ENCODE measurements around the gene SNRK. TPM values are rescaled to one million over a fixed set of nuclear protein-coding genes. Genes with fewer than 3 reads are reported as not detected.

The SNRK gene
- total RNA-seq, 6 experiments from 2014 or later, result 14.0 to 26.2 (median 15.3) TPM

DNA sequence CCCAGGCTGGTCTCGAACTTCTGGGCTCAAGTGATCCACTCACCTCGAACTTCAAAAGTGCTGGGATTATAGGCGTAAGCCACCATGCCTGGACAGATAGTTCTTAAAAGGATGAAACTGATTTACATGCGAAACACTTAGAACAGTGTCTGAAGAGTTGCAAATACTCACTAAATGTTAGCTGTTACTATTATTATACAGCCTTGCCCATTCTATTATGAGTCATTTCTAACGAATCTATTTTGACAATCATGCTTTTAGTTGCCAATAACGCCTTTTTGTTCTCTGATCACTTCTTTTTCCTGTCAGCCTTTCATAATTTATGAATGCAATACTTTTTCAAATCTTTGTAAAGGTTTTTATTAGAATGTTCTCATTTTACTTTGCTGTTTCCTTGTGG is 112.7 kb downstream of the SNRK start:
- no peak for DNase-seq
- no peaks in the 10 kb centered on the region for H3K36me3 ChIP-seq
- WGBS (ENCODE audit: insufficient coverage, low coverage, low lambda C conversion rate, missing lambda C conversion rate), result 90% methylated on average over 4 of the region's 6 CpGs
- H3K4me3 ChIP-seq, result no peak overlapping the region
- H3K4me1 ChIP-seq, result no peaks in the 10 kb centered on the region
- no peak overlapping the region for H3K27ac ChIP-seq
- H3K9me3 ChIP-seq, result no peaks in the 10 kb centered on the region
- no peaks in the 10 kb centered on the region for H3K27me3 ChIP-seq
- no peak for ATAC-seq
- TF ChIP-seq, protein P1, sequence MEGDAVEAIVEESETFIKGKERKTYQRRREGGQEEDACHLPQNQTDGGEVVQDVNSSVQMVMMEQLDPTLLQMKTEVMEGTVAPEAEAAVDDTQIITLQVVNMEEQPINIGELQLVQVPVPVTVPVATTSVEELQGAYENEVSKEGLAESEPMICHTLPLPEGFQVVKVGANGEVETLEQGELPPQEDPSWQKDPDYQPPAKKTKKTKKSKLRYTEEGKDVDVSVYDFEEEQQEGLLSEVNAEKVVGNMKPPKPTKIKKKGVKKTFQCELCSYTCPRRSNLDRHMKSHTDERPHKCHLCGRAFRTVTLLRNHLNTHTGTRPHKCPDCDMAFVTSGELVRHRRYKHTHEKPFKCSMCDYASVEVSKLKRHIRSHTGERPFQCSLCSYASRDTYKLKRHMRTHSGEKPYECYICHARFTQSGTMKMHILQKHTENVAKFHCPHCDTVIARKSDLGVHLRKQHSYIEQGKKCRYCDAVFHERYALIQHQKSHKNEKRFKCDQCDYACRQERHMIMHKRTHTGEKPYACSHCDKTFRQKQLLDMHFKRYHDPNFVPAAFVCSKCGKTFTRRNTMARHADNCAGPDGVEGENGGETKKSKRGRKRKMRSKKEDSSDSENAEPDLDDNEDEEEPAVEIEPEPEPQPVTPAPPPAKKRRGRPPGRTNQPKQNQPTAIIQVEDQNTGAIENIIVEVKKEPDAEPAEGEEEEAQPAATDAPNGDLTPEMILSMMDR (IDR thresholded peaks at IDR 0.05), result no peak
- no peak for TF ChIP-seq POLR2A (IDR thresholded peaks at IDR 0.05)
- intact Hi-C loops (cut with DNase I), result no loop called here

DNA sequence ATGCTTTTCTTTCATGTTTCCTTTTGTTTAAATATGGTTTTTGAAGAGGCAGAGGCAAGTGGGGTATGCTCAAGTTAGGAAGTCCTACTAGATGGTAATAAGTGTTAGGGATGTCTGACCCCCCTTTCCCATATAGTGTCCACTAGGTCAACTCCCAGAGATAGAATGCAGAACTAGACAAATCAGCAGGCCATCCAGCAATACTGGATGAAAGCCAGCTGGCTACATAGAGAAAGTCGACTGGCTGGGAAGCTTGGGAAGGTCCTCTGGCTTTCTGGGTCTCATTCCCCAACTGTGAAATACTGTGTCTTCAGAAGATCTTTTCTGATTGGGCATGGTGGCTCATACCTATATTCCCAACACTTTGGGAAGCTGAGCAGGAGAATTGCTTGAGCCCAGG is 113.8 kb downstream of the SNRK start:
- Histone ChIP-seq H3K4me1 (no peaks in the 10 kb centered on the region), H3K4me3 (no peak overlapping the region), H3K27me3 (no peaks in the 10 kb centered on the region), H3K27ac (no peak overlapping the region), H3K9me3 (no peaks in the 10 kb centered on the region), H3K36me3 (no peaks in the 10 kb centered on the region)
- intact Hi-C loops (cut with DNase I), result no loop called here
- ATAC-seq, result no peak
- WGBS (ENCODE audit: insufficient coverage, low coverage, low lambda C conversion rate, missing lambda C conversion rate), result 50% methylated on average over 1 of the region's 1 CpG
- TF ChIP-seq, protein P1 (IDR thresholded peaks at IDR 0.05), result no peak
- TF ChIP-seq POLR2A (IDR thresholded peaks at IDR 0.05), result no peak
- DNase-seq, result no peak

Other genes starting within 250 kb of the SNRK start
- 1 to 10 TPM; 4.8 to 9.2 (median 6.0) TPM for gene POMGNT2, start 180.5 kb upstream of the SNRK start, total RNA-seq